Glomerular endothelial cell (primary cell): ENCODE measurements around the gene MEF2A. TPM values are rescaled to one million over a fixed set of nuclear protein-coding genes. Genes with fewer than 3 reads are reported as not detected.
A peak's percentile ranks its signal among the peaks of the same experiment; 100 is the strongest.

ENCODE experiments used
- DNase-seq: peaks from one replicate; pipeline ENCODE4 v3.0.0-alpha.2; 2011; ENCODE audit warnings: low read depth, low spot score; ENCODE audit errors: extremely low read depth
- total RNA-seq: library from RNA; depleted of rRNA; stranded (reverse); fragments of >200 nt; gene quantifications from 2 replicates; pipeline ENCODE4 v1.2.3, GENCODE V29; 2015

Gene MEF2A
- total RNA-seq, 1 donor from 2014 or later, result 58.9 TPM

GRCh38 chr15:99753066-99753465, 187.3 kb downstream of the MEF2A start:
- DNase-seq, result no peak

- peak; percentile 29 for DNase-seq
These were observed 190.1 kb downstream of the MEF2A start for GRCh38 chr15:99755692-99756409.

- DNase-seq, result no peak
These were observed 196.5 kb downstream of the MEF2A start for GRCh38 chr15:99762288-99762687.

GRCh38 chr15:99763827-99764226, 198.0 kb downstream of the MEF2A start:
- DNase-seq, result no peak

- no peak for DNase-seq
These were observed 198.7 kb downstream of the MEF2A start for GRCh38 chr15:99764522-99764921.

Other genes with a start within 250 kb of the MEF2A start
- gene LYSMD4, start 167.5 kb downstream of the MEF2A start, total RNA-seq, result 6.8 and 8.3 TPM in 2 replicates